Esophagus muscularis mucosa (tissue), 3 donors: ENCODE measurements around the gene MET.

Experiments
- CTCF ChIP-seq, 3 experiments: fragments of 200-600 bp in 2 of 3; fragments of 450-650 bp in 1 of 3; sonication (generic) in 2 of 3; IDR thresholded peaks; one replicate each; pipeline ENCODE4 v1.5.1; 2017 to 2019; ENCODE audit warnings: antibody characterized with exemption in 3 of 3, mild to moderate bottlenecking in 2 of 3, moderate library complexity in 1 of 3
- POLR2A ChIP-seq: fragments of 450-650 bp; IDR thresholded peaks from one replicate; pipeline ENCODE4 v1.6.1; 2017; ENCODE audit warnings: antibody characterized with exemption, moderate library complexity, mild to moderate bottlenecking, low read depth
- POLR2AphosphoS5 ChIP-seq, 2 donors: sonication (generic); formaldehyde crosslinking; IDR thresholded peaks; one replicate each; pipeline ENCODE4 v1.6.1; 2017; ENCODE audit warnings: antibody characterized with exemption in 2 of 2

- TF ChIP-seq POLR2A, result no peak
- TF ChIP-seq CTCF (IDR thresholded peaks at IDR 0.05), result no peak
- no peak for TF ChIP-seq POLR2AphosphoS5 (IDR thresholded peaks at IDR 0.05)
Observed at GRCh38 chr7:116777651-116778281, 105.8 kb downstream of the MET start.
